ENCODE measurements around the gene CDKN2C. TPM values are rescaled to one million over a fixed set of nuclear protein-coding genes. Genes with fewer than 3 reads are reported as not detected.

Gene CDKN2C
- total and polyA plus RNA-seq, 12 donors = 8.0 to 46.0 (median 24.3) TPM

GRCh38 chr1:50973255-50973654, 3.2 kb downstream of the CDKN2C start:
- H3K4me1 ChIP-seq (replicated peaks in 1 of 2) = peaks cover 4 to 26% of the 10 kb centered on the region in 2 donors
- WGBS, 4 donors = 84 to 96% (median 88%) methylated on average over 1 of the region's 1 CpG
- no peaks in the 10 kb centered on the region for H3K36me3 ChIP-seq (replicated peaks in 1 of 2)
- peak overlapping the region in 1 of 5 donors; percentile 32 for H3K27ac ChIP-seq
- DNase-seq = no peak
- intact Hi-C loops (cut with DNase I) = no loop called here
- peak overlapping the region in 1 of 4 donors; percentile 71 for H3K4me3 ChIP-seq
- no peaks in the 10 kb centered on the region for H3K27me3 ChIP-seq
- peaks cover 0 to 6% (median 0%) of the 10 kb centered on the region in 3 donors for H3K9me3 ChIP-seq (replicated peaks in 1 of 3)
- no peak for TF ChIP-seq POLR2A (IDR thresholded peaks at IDR 0.05)
- TF ChIP-seq CTCF (IDR thresholded peaks at IDR 0.05) = no peak

DNA sequence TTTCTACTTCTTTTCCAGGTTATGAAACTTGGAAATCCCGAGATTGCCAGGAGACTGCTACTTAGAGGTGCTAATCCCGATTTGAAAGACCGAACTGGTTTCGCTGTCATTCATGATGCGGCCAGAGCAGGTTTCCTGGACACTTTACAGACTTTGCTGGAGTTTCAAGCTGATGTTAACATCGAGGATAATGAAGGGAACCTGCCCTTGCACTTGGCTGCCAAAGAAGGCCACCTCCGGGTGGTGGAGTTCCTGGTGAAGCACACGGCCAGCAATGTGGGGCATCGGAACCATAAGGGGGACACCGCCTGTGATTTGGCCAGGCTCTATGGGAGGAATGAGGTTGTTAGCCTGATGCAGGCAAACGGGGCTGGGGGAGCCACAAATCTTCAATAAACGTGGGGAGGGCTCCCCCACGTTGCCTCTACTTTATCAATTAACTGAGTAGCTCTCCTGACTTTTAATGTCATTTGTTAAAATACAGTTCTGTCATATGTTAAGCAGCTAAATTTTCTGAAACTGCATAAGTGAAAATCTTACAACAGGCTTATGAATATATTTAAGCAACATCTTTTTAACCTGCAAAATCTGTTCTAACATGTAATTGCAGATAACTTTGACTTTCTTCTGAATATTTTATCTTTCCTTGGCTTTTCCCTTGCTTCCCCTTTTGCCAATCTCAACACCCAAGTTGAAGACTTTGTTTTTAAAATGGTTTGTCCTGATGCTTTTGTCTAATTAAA, 4.0 kb downstream of the CDKN2C start:
- Histone ChIP-seq H3K9me3 (replicated peaks in 1 of 3) (peaks cover 0 to 6% (median 0%) of the 10 kb centered on the region in 3 donors), H3K4me1 (replicated peaks in 1 of 2) (peaks cover 4 to 28% of the 10 kb centered on the region in 2 donors), H3K27ac (peak overlapping the region in 2 of 5 donors; percentile 10 to 33), H3K36me3 (replicated peaks in 1 of 2) (no peaks in the 10 kb centered on the region), H3K4me3 (no peak overlapping the region), H3K27me3 (no peaks in the 10 kb centered on the region)
- 89 to 91% (median 90%) methylated on average over 13 of the region's 13 CpGs for WGBS, 4 donors
- TF ChIP-seq CTCF (IDR thresholded peaks at IDR 0.05) (no peak), POLR2A (IDR thresholded peaks at IDR 0.05) (no peak)
- intact Hi-C loops (cut with DNase I) = no loop called here
- DNase-seq = peak in 1 of 7 donors; percentile 37

- no peak for DNase-seq
- TF ChIP-seq POLR2A (IDR thresholded peaks at IDR 0.05) = no peak
- no peak for TF ChIP-seq CTCF (IDR thresholded peaks at IDR 0.05)
- H3K36me3 ChIP-seq (replicated peaks in 1 of 2) = no peaks in the 10 kb centered on the region
- 75 to 83% (median 80%) methylated on average over 1 of the region's 1 CpG for WGBS, 4 donors
- H3K4me1 ChIP-seq (replicated peaks in 1 of 2) = peaks cover 4 to 33% of the 10 kb centered on the region in 2 donors
- no peak overlapping the region for H3K4me3 ChIP-seq
- no peaks in the 10 kb centered on the region for H3K27me3 ChIP-seq
- H3K27ac ChIP-seq = peak overlapping the region in 1 of 5 donors; percentile 10
- intact Hi-C loops (cut with DNase I) = no loop called here
- peaks cover 0 to 6% (median 0%) of the 10 kb centered on the region in 3 donors for H3K9me3 ChIP-seq (replicated peaks in 1 of 3)
Observed at GRCh38 chr1:50974618-50974935, 4.5 kb downstream of the CDKN2C start.

- intact Hi-C loops (cut with DNase I) = no loop called here
- H3K36me3 ChIP-seq (replicated peaks in 1 of 2) = no peaks in the 10 kb centered on the region
- H3K4me3 ChIP-seq = no peak overlapping the region
- 46 to 63% (median 59%) methylated on average over 1 of the region's 1 CpG for WGBS, 4 donors
- DNase-seq = no peak
- peaks cover 4 to 34% of the 10 kb centered on the region in 2 donors for H3K4me1 ChIP-seq (replicated peaks in 1 of 2)
- peaks cover 0 to 6% (median 0%) of the 10 kb centered on the region in 3 donors for H3K9me3 ChIP-seq (replicated peaks in 1 of 3)
- no peak for TF ChIP-seq CTCF (IDR thresholded peaks at IDR 0.05)
- TF ChIP-seq POLR2A (IDR thresholded peaks at IDR 0.05) = no peak
- H3K27me3 ChIP-seq = no peaks in the 10 kb centered on the region
- peak overlapping the region in 1 of 5 donors; percentile 98 for H3K27ac ChIP-seq
Observed at GRCh38 chr1:50975436-50975835, 5.4 kb downstream of the CDKN2C start.

Data from adrenal gland (tissue), 12 donors.